Kidney tubule cell (primary cell): ENCODE data around the gene SLC17A6.

ENCODE experiments used
- DNase-seq: peaks from one replicate; pipeline ENCODE4 v3.0.0-alpha.2; 2018; ENCODE audit warnings: low spot score

The SLC17A6 gene

GRCh38 chr11:22337596-22338485 lies at the start of gene SLC17A6:
TSS of gene SLC17A6 (plus strand) at chr11:22338381. CDS start at chr11:22338534, 153 bp downstream.
- peak; percentile 19 for DNase-seq

GRCh38 chr11:22302368-22302767 lies 35.8 kb upstream of the SLC17A6 start:
- no peak for DNase-seq

GRCh38 chr11:22304337-22304961 lies 33.7 kb upstream of the SLC17A6 start:
- DNase-seq, result peak; percentile 61

DNA sequence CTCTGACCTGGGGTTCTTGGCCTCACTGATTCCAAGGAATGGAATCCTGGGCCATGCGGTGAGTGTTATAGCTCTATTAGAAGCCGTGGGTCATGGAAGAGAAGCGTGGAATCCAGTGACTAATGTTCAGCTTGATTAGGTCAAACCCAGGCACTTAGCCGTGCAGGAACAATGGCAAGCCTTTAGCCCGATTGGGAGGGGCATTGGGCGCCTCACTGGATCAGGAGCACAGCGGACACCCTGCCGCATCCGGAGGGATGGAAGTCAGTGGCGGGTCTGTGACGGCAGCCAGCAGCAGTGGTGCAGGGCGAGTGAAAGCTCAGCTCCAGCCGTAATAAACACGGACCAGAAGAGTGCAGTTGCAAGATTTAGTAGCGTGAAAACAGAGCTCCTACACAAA lies 20.5 kb upstream of the SLC17A6 start:
- no peak for DNase-seq

- DNase-seq, result no peak
Observed at GRCh38 chr11:22331771-22332170, 6.4 kb upstream of the SLC17A6 start.

- DNase-seq, result no peak
Observed at GRCh38 chr11:22336587-22336986, 1.6 kb upstream of the SLC17A6 start.

DNA sequence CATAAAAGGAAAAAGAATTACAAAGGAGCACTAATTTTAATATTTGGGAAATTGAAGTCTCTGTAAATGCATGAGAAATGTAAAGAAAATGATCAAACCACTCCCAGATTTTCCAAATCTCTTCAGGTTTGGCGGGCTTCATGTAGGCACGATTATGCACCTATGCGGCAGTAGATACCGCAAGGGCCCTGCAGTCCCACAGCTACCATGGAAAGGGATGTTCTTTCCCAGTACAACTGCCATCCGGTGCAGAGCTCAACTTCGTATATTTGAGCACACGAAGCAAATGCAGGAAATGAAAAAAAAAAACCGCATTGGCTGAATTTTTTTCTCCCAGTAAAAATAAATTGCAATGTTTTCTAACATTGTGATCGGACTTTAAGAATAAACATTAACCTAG lies 1.4 kb downstream of the SLC17A6 start:
- DNase-seq, result no peak

- no peak for DNase-seq
Observed at GRCh38 chr11:22340235-22340634, 2.1 kb downstream of the SLC17A6 start.

DNA sequence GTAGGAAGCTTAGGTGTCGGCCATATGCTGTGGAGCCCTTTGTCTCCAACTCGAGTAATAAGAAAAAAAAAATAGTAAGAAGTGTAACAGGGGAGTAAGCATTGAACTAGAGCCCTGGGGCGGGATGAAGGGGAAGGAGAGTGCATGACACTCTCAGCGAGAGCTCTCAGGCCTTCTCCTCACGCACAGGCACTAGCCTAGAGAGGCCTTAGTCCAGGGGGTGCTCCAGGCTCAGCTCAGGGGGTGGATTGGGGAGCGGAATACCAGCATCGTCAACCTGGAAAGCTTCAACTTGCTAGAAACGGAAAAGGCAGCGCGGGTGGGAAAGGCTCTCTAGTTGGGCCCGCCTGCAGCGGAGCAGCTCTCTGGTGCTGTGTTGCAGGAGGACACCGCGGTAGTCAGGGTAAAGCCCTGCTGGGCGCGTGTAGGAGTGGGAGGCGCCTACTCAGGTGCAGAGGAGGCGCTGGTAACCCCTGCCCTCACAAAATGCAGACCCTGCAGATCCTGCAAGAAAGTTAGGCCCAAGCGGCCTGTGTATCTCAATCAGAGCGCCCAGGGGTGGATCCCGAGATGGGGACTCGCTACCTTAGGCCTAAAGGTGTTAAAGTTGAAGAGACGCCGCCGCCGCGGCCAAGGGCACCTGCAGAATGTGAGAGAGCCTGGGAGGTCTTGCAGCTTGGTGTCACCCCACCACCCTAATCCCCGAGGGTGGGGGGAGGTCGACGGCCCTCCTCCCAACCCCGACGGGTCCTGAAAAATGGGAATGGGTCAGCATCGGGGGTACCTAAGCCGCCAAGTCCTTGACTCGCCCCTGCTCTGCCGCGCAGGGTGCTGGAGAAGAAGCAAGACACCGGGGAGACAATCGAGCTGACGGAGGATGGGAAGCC lies 2.8 kb downstream of the SLC17A6 start:
- no peak for DNase-seq

DNA sequence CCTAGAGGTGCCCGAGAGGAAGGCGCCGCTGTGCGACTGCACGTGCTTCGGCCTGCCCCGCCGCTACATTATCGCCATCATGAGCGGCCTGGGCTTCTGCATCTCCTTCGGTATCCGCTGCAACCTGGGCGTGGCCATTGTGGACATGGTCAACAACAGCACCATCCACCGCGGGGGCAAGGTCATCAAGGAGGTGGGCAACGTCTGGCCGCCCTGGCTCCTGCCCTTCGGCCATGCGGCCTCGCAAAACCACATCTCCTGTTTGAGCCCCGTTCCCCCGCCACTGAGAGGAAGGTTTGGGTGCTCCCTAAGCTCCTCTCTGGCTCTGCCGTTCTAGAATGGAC lies 3.4 kb downstream of the SLC17A6 start:
- DNase-seq, result no peak

DNA sequence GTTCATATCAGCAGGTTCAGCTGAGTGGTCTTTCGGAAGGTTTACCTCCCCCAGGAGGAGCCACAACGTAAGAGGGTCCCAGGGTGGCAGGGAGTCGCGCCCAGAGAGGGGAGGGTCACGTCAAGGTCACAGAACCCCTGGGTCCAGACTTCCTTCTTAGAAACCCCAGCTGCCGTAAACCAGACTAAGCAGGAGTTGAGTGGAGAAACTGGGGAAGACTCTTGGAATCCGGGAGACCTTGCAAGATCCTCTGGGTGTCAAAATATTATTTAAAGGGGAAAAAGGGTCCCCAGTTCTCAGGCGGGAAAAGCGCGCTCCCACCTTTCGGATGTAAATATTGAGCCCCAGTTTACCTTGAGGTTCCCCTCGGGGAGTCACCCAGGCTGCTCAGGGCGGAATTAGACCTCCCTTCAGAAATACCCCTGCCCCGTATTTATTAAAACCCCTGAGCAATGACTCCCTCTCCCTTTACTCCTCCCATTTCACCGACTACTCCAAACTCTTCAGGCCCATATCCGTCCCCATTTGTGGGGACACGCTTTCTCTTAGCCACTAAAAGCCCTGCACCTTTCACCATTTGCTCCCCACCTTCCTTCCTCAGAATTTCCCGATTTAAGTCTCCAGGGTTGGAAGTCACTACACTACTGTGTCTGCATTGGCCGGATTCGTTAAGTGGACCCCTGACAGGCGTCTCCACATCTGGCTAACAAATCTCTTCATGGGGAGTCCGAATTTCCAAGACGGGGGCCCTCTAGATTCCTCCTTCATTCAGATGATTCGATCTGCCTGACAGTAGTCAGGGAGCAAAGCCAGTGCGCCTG lies 4.2 kb downstream of the SLC17A6 start:
- DNase-seq, result no peak

DNA sequence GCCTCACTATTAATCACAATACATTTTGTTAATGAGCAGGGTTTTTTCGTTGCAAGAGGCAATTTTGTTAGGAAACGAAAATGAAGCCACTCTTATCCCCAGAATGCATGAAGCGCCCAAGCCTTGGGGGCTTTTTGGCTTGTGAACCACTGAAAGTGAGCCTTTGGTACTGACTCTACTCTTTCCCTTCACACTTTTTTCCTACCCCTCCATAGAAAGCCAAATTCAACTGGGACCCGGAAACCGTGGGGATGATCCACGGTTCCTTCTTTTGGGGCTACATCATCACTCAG lies 4.8 kb downstream of the SLC17A6 start:
- no peak for DNase-seq

DNA sequence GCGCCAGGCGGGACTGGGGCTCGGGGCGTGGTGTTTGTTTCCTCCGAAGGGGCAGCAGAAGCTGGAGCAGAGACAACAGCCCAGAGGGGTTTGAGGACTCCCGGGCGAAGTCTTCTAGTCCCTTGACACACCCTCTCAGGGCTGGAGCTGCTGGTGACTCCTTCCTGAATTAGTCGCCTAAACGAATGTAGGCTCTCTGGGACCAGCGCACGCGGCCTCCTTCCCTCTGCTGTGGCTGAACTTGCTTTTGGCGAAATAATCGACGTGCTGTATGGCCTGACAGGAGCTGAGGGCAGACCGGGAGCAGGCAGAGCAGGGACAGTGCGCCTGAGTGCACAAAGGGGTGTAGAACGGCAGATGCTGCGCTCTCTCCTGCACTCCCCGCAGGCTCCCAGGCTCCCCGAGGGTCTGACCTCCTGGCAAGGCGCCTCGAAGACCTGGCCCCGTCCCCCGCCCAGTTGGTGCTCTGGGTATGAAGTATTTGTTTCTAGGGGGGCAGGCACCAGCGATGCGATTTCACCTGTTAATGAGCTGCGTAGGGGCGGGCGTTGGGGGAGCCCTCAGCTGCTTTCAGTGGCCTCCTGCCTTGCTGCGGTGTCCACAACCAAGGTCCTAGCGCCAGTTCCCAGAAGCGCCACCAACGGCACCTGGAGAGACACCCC lies 5.3 kb downstream of the SLC17A6 start:
- DNase-seq, result no peak

- no peak for DNase-seq
Observed at GRCh38 chr11:22344081-22344480, 5.9 kb downstream of the SLC17A6 start.

GRCh38 chr11:22346282-22346681 lies 8.1 kb downstream of the SLC17A6 start:
- no peak for DNase-seq

GRCh38 chr11:22347857-22348487 lies 9.8 kb downstream of the SLC17A6 start:
- no peak for DNase-seq

DNA sequence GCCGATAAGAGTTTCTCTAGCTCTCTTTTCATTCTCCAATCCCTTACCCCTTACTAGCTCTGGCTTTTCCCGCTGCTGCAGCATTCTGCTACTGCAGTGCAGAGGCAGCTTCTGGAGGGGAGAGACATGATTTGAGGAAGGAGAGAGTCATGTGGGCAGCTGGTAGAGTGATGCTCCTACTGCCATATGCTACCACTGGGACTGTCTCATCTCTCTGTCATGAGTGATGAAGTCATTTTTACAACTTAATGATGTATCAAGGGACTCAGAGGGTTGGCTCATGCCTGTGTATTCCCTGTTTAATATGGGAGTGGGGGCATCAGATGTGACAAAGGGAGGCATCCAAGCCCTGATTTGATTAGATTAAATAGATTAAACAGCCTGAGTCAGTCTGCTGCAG lies 11.3 kb downstream of the SLC17A6 start:
- no peak for DNase-seq

- DNase-seq, result no peak
Observed at GRCh38 chr11:22359295-22359694, 21.1 kb downstream of the SLC17A6 start.

DNA sequence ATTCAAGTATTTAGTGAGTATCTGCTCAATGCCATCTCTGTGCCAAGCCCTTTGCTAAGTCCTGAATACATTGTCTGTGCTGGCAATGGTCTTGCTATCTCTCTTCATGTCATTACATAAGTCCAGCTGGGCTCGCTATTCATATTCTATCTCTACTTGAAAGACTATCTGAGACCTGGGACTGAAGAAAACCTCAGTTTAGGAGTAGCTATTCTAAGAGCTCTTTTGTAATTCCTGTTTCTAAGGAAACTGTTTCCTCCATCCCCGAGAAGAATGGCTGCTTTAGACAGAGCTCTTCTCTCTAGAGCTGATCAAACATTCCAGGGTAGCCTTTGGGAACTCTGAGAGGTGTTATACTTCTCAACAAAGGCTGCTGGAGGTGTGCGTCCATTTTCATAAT lies 33.0 kb downstream of the SLC17A6 start:
- DNase-seq, result no peak

GRCh38 chr11:22387126-22387525 lies 48.9 kb downstream of the SLC17A6 start:
- DNase-seq, result no peak
